Stimulated activated CD8-positive, alpha-beta memory T cell treated with anti-CD3 and anti-CD28 coated beads, Interleukin-4, amount 100 ng/mL, for 1 hour (primary cell): Measurements from ENCODE around the gene PPM1N.

ENCODE experiments used
- DNase-seq, 2 donors: peaks; one replicate each; pipeline ENCODE4 v3.0.0-alpha.2; 2020; ENCODE audit warnings: low read depth in 2 of 2, low spot score in 1 of 2

PPM1N gene

GRCh38 chr19:45528149-45528743 is 30.0 kb downstream of the PPM1N start:
- DNase-seq, result no peak

- no peak for DNase-seq
These were observed 30.6 kb downstream of the PPM1N start for GRCh38 chr19:45528744-45529419.

- DNase-seq, result no peak
These were observed 31.2 kb downstream of the PPM1N start for GRCh38 chr19:45529420-45529785.

GRCh38 chr19:45531349-45531748 is 33.1 kb downstream of the PPM1N start:
- DNase-seq, result no peak

GRCh38 chr19:45539459-45539858 is 41.2 kb downstream of the PPM1N start:
- DNase-seq, result no peak

GRCh38 chr19:45542234-45542668 is 44.0 kb downstream of the PPM1N start:
- no peak for DNase-seq

GRCh38 chr19:45547211-45547770 is 49.0 kb downstream of the PPM1N start:
- DNase-seq, result no peak

- DNase-seq, result no peak
These were observed 49.8 kb downstream of the PPM1N start for GRCh38 chr19:45547965-45548609.
